K562 (cell line): Measurements from ENCODE around the gene MBNL1.

Experiments
- ATF2 ChIP-seq: sonication (generic); formaldehyde crosslinking; IDR thresholded peaks from 2 replicates; pipeline ENCODE4 v1.8.1; 2022; ENCODE audit warnings: missing genetic modification reagents
- CBX1 ChIP-seq: sonication (generic); IDR thresholded peaks from 2 replicates; pipeline ENCODE4 v1.6.1; 2016; ENCODE audit warnings: antibody characterized with exemption, low read depth, mild to moderate bottlenecking
- CREB1 ChIP-seq, 2 experiments: sonication (generic) in 1 of 2; formaldehyde crosslinking in 1 of 2; IDR thresholded peaks; 2 replicates each; pipeline versions ENCODE4 v1.6.1 to v1.8.0; 2012 to 2022; ENCODE audit warnings: inconsistent platforms in 1 of 2, mild to moderate bottlenecking in 1 of 2, missing genetic modification reagents in 1 of 2, moderate library complexity in 1 of 2
- CTCF ChIP-seq, 3 experiments: IDR thresholded peaks in 2 of 3; conservative IDR thresholded peaks in 1 of 3; 2 replicates each; pipeline ENCODE4 v1.5.1; 2011 to 2012; ENCODE audit warnings: low read length in 3 of 3, mild to moderate bottlenecking in 3 of 3, control low read depth in 2 of 3, improper control_type of control experiment in 1 of 3, inconsistent platforms in 1 of 3, low read depth in 1 of 3, mixed read lengths in 1 of 3, moderate library complexity in 1 of 3; ENCODE audit not compliant: insufficient read depth in 2 of 3
- IRF2 ChIP-seq: sonication (generic); formaldehyde crosslinking; IDR thresholded peaks from 2 replicates; pipeline ENCODE4 v1.8.1; 2022; ENCODE audit warnings: mild to moderate bottlenecking, missing genetic modification reagents
- JUN ChIP-seq, 2 experiments: sonication (generic) in 1 of 2; formaldehyde crosslinking in 1 of 2; IDR thresholded peaks; 2 replicates each; pipeline versions ENCODE4 v1.6.1 to v1.8.0; 2012 to 2022; ENCODE audit warnings: borderline replicate concordance in 2 of 2, mild to moderate bottlenecking in 2 of 2, improper control_type of control experiment in 1 of 2, low read depth in 1 of 2, low read length in 1 of 2, missing genetic modification reagents in 1 of 2
- MEF2D ChIP-seq: conservative IDR thresholded peaks from 2 replicates; pipeline ENCODE4 v1.6.1; 2016; ENCODE audit warnings: low read depth, missing genetic modification characterization, missing compliant biosample characterization
- NFIC ChIP-seq: fragments of 450-650 bp; IDR thresholded peaks from 2 replicates; pipeline ENCODE4 v1.6.1; 2017; ENCODE audit warnings: mild to moderate bottlenecking, inconsistent platforms
- POLR2AphosphoS5 ChIP-seq: IDR thresholded peaks from 2 replicates; pipeline ENCODE4 v1.6.1; 2011; ENCODE audit warnings: mild to moderate bottlenecking, low read depth, low read length, moderate library complexity; ENCODE audit not compliant: control insufficient read depth, insufficient read depth
- RAD51 ChIP-seq: fragments of 450-650 bp; IDR thresholded peaks from 2 replicates; pipeline ENCODE4 v1.7.1; 2016; ENCODE audit warnings: low read depth, mild to moderate bottlenecking, borderline replicate concordance
- RB1 ChIP-seq: fragments of 450-650 bp; IDR thresholded peaks from 2 replicates; pipeline ENCODE4 v1.6.1; 2017; ENCODE audit warnings: low read depth, mild to moderate bottlenecking
- TF ChIP-seq, protein P1 (sequence below): sonication (generic); formaldehyde crosslinking; IDR thresholded peaks from 2 replicates; pipeline ENCODE4 v1.8.1; 2023; ENCODE audit warnings: mild to moderate bottlenecking, missing genetic modification reagents
- TF ChIP-seq, protein P2 (sequence below): sonication (generic); formaldehyde crosslinking; IDR thresholded peaks from 2 replicates; pipeline ENCODE4 v1.8.1; 2023; ENCODE audit warnings: mild to moderate bottlenecking, missing genetic modification reagents

- TF ChIP-seq IRF2 (CRISPR knock-in tag) (no peak), POLR2AphosphoS5 (no peak), MEF2D (tag) (no peak), RB1 (no peak), CBX1 (no peak), NFIC (no peak), CREB1 (IDR thresholded peaks at IDR 0.05) (no peak), CREB1 (CRISPR knock-in tag; IDR thresholded peaks at IDR 0.05) (no peak), CTCF (IDR thresholded peaks at IDR 0.05 in 2 of 3, conservative IDR thresholded peaks at IDR 0.05 in 1 of 3; ENCODE audit: insufficient read depth in 2 of 3, low read depth in 1 of 3, low read length in 3 of 3) (no peak), RAD51 (no peak), JUN (IDR thresholded peaks at IDR 0.05; ENCODE audit: borderline replicate concordance, low read depth, low read length) (no peak), JUN (CRISPR knock-in tag; IDR thresholded peaks at IDR 0.05; ENCODE audit: borderline replicate concordance) (no peak), ATF2 (CRISPR knock-in tag) (no peak)
- TF ChIP-seq, protein P1, sequence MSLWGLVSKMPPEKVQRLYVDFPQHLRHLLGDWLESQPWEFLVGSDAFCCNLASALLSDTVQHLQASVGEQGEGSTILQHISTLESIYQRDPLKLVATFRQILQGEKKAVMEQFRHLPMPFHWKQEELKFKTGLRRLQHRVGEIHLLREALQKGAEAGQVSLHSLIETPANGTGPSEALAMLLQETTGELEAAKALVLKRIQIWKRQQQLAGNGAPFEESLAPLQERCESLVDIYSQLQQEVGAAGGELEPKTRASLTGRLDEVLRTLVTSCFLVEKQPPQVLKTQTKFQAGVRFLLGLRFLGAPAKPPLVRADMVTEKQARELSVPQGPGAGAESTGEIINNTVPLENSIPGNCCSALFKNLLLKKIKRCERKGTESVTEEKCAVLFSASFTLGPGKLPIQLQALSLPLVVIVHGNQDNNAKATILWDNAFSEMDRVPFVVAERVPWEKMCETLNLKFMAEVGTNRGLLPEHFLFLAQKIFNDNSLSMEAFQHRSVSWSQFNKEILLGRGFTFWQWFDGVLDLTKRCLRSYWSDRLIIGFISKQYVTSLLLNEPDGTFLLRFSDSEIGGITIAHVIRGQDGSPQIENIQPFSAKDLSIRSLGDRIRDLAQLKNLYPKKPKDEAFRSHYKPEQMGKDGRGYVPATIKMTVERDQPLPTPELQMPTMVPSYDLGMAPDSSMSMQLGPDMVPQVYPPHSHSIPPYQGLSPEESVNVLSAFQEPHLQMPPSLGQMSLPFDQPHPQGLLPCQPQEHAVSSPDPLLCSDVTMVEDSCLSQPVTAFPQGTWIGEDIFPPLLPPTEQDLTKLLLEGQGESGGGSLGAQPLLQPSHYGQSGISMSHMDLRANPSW (CRISPR knock-in tag), result no peak
- TF ChIP-seq, protein P2, sequence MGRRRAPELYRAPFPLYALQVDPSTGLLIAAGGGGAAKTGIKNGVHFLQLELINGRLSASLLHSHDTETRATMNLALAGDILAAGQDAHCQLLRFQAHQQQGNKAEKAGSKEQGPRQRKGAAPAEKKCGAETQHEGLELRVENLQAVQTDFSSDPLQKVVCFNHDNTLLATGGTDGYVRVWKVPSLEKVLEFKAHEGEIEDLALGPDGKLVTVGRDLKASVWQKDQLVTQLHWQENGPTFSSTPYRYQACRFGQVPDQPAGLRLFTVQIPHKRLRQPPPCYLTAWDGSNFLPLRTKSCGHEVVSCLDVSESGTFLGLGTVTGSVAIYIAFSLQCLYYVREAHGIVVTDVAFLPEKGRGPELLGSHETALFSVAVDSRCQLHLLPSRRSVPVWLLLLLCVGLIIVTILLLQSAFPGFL (CRISPR knock-in tag), result no peak
Measured at GRCh38 chr3:152222327-152222726, 46.4 kb upstream of the MBNL1 start.
